Astrocyte (in vitro differentiated cells and primary cell): ENCODE results near the gene DNAH17. TPM values are rescaled to one million over a fixed set of nuclear protein-coding genes. Genes with fewer than 3 reads are reported as not detected.

Source experiments
- DNase-seq: peaks from one replicate; pipeline ENCODE4 v3.0.0-alpha.2; 2010; ENCODE audit warnings: low read depth
- FAIRE-seq: peaks from 2 replicates; lab custom pipeline; 2011; peaks lifted over from hg19 to GRCh38; lab: Jason Lieb, UNC
- H2AFZ ChIP-seq: 2 replicates; pipeline ENCODE4 v1.6.0; 2012; ENCODE audit warnings: low read depth, low read length, inconsistent platforms
- H3K27ac ChIP-seq: 2 replicates; pipeline ENCODE4 v1.5.1; 2011; ENCODE audit warnings: low read depth, low read length, inconsistent platforms
- H3K27me3 ChIP-seq: 2 replicates; pipeline ENCODE4 v1.6.0; 2011; ENCODE audit warnings: low read length, inconsistent platforms; ENCODE audit not compliant: insufficient read depth
- H3K36me3 ChIP-seq: 2 replicates; pipeline ENCODE4 v1.5.1; 2011; ENCODE audit warnings: low read length, inconsistent platforms; ENCODE audit not compliant: insufficient read depth
- H3K4me1 ChIP-seq: 2 replicates; pipeline ENCODE4 v1.5.1; 2011; ENCODE audit warnings: low read length, inconsistent platforms; ENCODE audit not compliant: insufficient read depth
- H3K4me2 ChIP-seq: 2 replicates; pipeline ENCODE4 v1.6.0; 2012; ENCODE audit warnings: low read length, inconsistent platforms
- H3K4me3 ChIP-seq: 2 replicates; pipeline ENCODE4 v1.5.1; 2011; ENCODE audit warnings: low read depth, mild to moderate bottlenecking, low read length, inconsistent platforms; ENCODE audit not compliant: insufficient read depth
- H3K79me2 ChIP-seq: 2 replicates; pipeline ENCODE4 v1.6.0; 2012; ENCODE audit warnings: mild to moderate bottlenecking, low read length, inconsistent platforms; ENCODE audit not compliant: insufficient read depth
- H3K9ac ChIP-seq: 2 replicates; pipeline ENCODE4 v1.6.0; 2012; ENCODE audit warnings: mild to moderate bottlenecking, low read length, inconsistent platforms
- H3K9me3 ChIP-seq: 2 replicates; pipeline ENCODE4 v1.5.1; 2012; ENCODE audit warnings: low read depth, mild to moderate bottlenecking, low read length, inconsistent platforms; ENCODE audit not compliant: insufficient read depth
- H4K20me1 ChIP-seq: 2 replicates; pipeline ENCODE4 v1.6.0; 2012; ENCODE audit warnings: low read length, inconsistent platforms; ENCODE audit not compliant: insufficient read depth
- H3K27ac Mint-ChIP-seq: one replicate; pipeline ENCODE4 v1.8.0; 2021; ENCODE audit warnings: mild to moderate bottlenecking, mixed read lengths; ENCODE audit not compliant: unreplicated experiment
- H3K27me3 Mint-ChIP-seq: one replicate; pipeline ENCODE4 v1.8.0; 2021; ENCODE audit warnings: low read depth, mixed read lengths; ENCODE audit not compliant: unreplicated experiment
- H3K36me3 Mint-ChIP-seq: one replicate; pipeline ENCODE4 v1.8.0; 2021; ENCODE audit warnings: low read depth, mixed read lengths; ENCODE audit not compliant: unreplicated experiment
- H3K4me1 Mint-ChIP-seq: one replicate; pipeline ENCODE4 v1.8.0; 2021; ENCODE audit warnings: low read depth, mixed read lengths; ENCODE audit not compliant: unreplicated experiment
- H3K4me3 Mint-ChIP-seq: one replicate; pipeline ENCODE4 v1.8.0; 2021; ENCODE audit warnings: mild to moderate bottlenecking, moderate library complexity, mixed read lengths; ENCODE audit not compliant: unreplicated experiment
- H3K9me3 Mint-ChIP-seq: one replicate; pipeline ENCODE4 v1.8.0; 2021; ENCODE audit warnings: mild to moderate bottlenecking, mixed read lengths; ENCODE audit not compliant: unreplicated experiment
- EZH2 ChIP-seq: IDR thresholded peaks from 2 replicates; pipeline ENCODE4 v1.6.1; 2012; ENCODE audit warnings: mild to moderate bottlenecking, low read length, inconsistent platforms; ENCODE audit not compliant: insufficient read depth
- total RNA-seq: library from RNA; stranded (reverse); gene quantifications from 2 replicates; pipeline ENCODE4 v1.2.1, GENCODE V29; 2021
- TF ChIP-seq, protein P1 (sequence below): IDR thresholded peaks from 2 replicates; pipeline ENCODE4 v1.5.1; 2011; ENCODE audit warnings: low read depth, mild to moderate bottlenecking, inconsistent platforms, low read length, moderate library complexity; ENCODE audit not compliant: insufficient read depth

DNAH17 gene
- total RNA-seq, 1 donor from 2014 or later, result 0.14 TPM

DNA sequence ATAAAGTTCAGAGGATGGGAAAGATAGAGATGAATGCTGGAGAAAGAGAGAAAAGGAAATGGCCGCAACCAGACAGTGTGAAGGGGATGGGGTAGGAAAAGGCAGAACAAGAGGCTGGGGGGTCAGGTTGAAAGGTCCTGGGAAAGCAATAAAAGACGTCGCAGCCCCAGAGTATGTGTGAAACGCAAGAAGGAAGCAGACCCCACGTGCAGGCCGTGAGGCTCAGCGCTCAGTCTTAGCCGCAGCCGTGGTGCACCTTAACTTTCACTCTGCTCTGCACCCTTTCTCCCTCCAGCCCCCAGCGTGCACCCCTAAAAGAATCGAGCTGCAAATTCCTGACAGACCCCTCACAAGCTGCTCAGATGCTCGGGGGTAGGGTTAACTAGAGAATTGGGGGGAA is 1.9 kb downstream of the DNAH17 start:
- H3K4me3 ChIP-seq, result no peak overlapping the region
- no peaks in the 10 kb centered on the region for H3K9me3 Mint-ChIP-seq
- H3K27me3 ChIP-seq, result no peaks in the 10 kb centered on the region
- FAIRE-seq (no peak), DNase-seq (no peak)
- TF ChIP-seq, protein P1, sequence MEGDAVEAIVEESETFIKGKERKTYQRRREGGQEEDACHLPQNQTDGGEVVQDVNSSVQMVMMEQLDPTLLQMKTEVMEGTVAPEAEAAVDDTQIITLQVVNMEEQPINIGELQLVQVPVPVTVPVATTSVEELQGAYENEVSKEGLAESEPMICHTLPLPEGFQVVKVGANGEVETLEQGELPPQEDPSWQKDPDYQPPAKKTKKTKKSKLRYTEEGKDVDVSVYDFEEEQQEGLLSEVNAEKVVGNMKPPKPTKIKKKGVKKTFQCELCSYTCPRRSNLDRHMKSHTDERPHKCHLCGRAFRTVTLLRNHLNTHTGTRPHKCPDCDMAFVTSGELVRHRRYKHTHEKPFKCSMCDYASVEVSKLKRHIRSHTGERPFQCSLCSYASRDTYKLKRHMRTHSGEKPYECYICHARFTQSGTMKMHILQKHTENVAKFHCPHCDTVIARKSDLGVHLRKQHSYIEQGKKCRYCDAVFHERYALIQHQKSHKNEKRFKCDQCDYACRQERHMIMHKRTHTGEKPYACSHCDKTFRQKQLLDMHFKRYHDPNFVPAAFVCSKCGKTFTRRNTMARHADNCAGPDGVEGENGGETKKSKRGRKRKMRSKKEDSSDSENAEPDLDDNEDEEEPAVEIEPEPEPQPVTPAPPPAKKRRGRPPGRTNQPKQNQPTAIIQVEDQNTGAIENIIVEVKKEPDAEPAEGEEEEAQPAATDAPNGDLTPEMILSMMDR, result no peak
- no peak for TF ChIP-seq EZH2
- no peaks in the 10 kb centered on the region for H3K9me3 ChIP-seq
- no peaks in the 10 kb centered on the region for H3K36me3 Mint-ChIP-seq
- H3K4me1 ChIP-seq, result no peaks in the 10 kb centered on the region
- no peak overlapping the region for H2AFZ ChIP-seq
- H3K4me2 ChIP-seq, result no peak overlapping the region
- no peaks in the 10 kb centered on the region for H3K79me2 ChIP-seq
- H3K9ac ChIP-seq, result no peak overlapping the region
- H3K27ac ChIP-seq, result no peak overlapping the region
- no peak overlapping the region for H3K27ac Mint-ChIP-seq
- no peaks in the 10 kb centered on the region for H3K4me1 Mint-ChIP-seq
- no peaks in the 10 kb centered on the region for H3K36me3 ChIP-seq
- no peaks in the 10 kb centered on the region for H4K20me1 ChIP-seq
- no peak overlapping the region for H3K4me3 Mint-ChIP-seq
- peaks cover 30% of the 10 kb centered on the region for H3K27me3 Mint-ChIP-seq

DNA sequence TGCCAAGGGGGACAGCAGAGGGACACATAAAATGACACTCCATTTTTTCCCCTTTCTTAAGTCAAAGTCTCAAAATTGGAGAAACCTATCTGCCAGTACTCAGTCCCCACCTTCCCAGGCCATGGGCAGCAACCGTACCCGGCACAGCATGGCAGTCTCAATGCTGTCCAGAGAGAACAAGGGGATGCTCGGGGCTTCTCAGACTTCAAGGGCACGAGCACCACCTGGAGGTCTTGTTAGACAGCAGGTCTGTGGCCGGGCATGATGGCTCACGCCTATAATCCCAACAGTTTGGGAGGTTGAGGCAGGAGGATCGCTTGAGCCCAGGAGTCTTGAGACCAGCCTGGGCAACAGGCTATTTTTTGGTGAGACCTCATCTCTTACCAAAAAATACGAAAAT is 3.2 kb downstream of the DNAH17 start:
- Mint-ChIP-seq H3K9me3 (no peaks in the 10 kb centered on the region), H3K27ac (no peak overlapping the region), H3K4me1 (peaks cover under 1% of the 10 kb centered on the region), H3K4me3 (no peak overlapping the region), H3K27me3 (peaks cover 28% of the 10 kb centered on the region), H3K36me3 (no peaks in the 10 kb centered on the region)
- no peak overlapping the region for H3K27ac ChIP-seq
- TF ChIP-seq, protein P1, result no peak
- TF ChIP-seq EZH2, result no peak
- H3K4me3 ChIP-seq, result no peak overlapping the region
- H3K9ac ChIP-seq, result no peak overlapping the region
- FAIRE-seq (no peak), DNase-seq (no peak)
- H3K79me2 ChIP-seq, result no peaks in the 10 kb centered on the region
- no peak overlapping the region for H3K4me2 ChIP-seq
- no peaks in the 10 kb centered on the region for H4K20me1 ChIP-seq
- no peaks in the 10 kb centered on the region for H3K9me3 ChIP-seq
- no peaks in the 10 kb centered on the region for H3K36me3 ChIP-seq
- H3K27me3 ChIP-seq, result peaks cover 3% of the 10 kb centered on the region
- no peak overlapping the region for H2AFZ ChIP-seq
- H3K4me1 ChIP-seq, result no peaks in the 10 kb centered on the region

DNA sequence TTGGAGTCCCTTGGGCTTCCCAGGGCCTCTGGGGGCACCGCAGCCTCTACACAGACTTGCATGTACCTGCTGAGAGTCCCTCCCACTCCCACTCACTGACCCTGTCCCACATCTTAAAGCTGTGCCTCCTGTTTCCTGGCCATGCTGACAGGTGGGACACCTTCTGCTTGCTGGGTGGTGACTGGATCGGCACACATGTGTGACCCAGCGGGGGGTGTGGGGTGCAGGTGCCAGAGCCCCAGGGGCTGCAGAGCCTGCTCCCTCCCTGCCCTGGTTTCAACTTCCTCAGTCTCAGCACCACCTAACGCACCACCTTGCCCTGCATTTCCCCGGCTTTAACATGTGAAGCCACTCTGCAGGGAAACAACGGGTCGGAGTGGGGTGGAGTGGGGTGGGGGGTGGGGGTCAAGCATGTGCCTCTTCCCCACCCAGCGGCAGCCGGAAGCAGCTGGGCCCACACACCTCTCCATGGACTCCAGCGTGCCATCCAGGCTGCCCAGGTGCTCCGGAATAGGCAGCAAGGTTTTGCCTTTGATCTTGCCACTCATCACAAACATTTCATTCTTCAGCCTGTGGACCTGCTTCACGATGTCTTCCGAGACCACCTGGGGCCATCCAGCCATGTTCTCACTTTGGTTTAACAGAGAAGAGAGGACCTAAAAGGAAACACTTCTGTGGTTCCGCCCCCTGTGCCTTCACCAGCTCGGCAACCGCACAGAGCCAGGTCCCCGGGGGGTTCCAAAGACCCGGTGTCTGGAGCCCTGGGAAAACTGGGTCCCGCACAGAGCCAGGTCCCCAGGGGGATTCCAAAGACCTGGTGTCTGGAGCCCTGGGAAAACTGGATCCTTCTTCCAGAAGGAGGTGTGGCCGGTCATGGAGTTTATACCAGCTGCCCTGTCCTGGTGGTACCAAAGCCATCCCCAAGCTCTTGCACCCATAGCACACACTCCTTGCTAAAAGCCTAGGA is 4.7 kb downstream of the DNAH17 start:
- H3K9me3 ChIP-seq, result no peaks in the 10 kb centered on the region
- no peak overlapping the region for H3K9ac ChIP-seq
- no peaks in the 10 kb centered on the region for H3K79me2 ChIP-seq
- peaks cover 7% of the 10 kb centered on the region for H3K9me3 Mint-ChIP-seq
- no peak overlapping the region for H3K27ac ChIP-seq
- DNase-seq (no peak), FAIRE-seq (no peak)
- no peak overlapping the region for H3K4me2 ChIP-seq
- no peak overlapping the region for H3K27ac Mint-ChIP-seq
- H3K36me3 Mint-ChIP-seq, result no peaks in the 10 kb centered on the region
- H3K4me3 ChIP-seq, result no peak overlapping the region
- TF ChIP-seq, protein P1, result no peak
- TF ChIP-seq EZH2, result no peak
- H3K4me1 ChIP-seq, result no peaks in the 10 kb centered on the region
- H3K4me3 Mint-ChIP-seq, result no peak overlapping the region
- no peak overlapping the region for H2AFZ ChIP-seq
- no peaks in the 10 kb centered on the region for H3K36me3 ChIP-seq
- H3K4me1 Mint-ChIP-seq, result peaks cover 8% of the 10 kb centered on the region
- peaks cover 35% of the 10 kb centered on the region for H3K27me3 Mint-ChIP-seq
- H3K27me3 ChIP-seq, result peaks cover 3% of the 10 kb centered on the region
- no peaks in the 10 kb centered on the region for H4K20me1 ChIP-seq
